T-helper 2 cell (primary cell): ENCODE results near the gene HSPA12A.

Source experiments
- DNase-seq, 5 experiments: peaks; one replicate each; pipeline versions ENCODE4 v3.0.0 to v3.0.0-alpha.2; 2012 to 2022

Gene HSPA12A

DNA sequence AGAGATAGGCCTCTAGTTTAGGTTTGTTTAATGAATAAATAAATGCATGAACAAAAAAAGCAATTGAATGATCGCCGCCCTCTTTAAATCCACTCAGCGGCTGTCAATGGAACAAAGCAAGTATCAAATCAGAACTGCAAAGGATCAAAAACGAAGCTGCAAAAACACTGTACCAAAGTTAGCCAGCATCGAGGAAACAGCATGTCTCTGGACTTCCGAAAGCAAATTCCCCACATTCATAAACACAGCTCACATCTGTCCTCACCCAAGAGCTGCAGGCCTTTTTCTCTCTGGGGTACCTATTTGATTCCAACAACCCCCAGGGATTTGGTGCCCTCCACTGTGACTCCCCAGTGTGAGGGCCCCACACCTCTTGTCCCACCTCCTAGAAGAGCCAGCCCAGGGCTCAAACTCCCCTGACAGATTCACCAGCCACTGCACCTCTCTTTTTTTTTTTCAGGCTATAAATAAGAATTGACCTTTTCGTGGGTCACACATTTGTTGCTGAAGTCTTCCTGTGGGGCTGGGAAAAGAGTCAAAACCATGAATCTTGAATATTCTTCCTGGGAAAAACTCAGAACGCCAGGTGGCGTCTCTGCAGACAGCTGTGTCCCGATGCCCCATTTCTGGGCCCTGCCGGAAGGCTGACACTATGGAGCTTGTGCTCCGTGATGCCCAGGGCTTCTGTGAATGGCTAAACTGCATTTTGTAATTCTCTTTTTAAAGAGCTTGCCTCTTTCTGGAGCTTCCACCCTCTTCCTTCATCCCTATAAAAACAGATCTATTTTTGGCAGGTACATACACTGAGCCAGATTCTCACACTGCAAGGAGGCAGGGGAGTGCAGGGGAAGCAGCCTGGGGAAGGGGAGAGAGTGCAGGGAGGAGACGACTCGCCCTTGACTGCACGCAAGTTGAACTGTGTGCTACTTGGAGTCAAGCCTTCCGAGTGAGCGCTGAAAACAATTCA is 51.7 kb downstream of the HSPA12A start:
- no peak for DNase-seq

DNA sequence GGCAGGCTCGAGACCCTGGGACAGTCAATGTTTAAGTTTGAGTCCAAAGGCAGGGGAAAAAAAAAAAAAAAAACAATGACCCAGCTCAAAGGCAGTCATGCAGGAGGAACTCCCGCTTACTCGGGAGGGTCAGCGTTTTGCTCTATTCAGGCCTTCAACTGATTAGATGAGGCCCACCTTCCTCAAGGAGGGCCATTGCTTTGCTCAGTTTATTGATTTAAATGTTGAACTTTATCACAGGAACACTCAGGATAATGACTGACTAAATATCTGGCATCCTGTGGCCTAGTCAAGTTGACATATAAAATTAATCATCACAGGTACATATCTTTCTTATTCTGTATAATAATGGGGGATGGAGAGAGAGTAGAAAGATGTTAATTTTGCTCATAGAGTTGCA is 52.6 kb downstream of the HSPA12A start:
- no peak for DNase-seq

DNA sequence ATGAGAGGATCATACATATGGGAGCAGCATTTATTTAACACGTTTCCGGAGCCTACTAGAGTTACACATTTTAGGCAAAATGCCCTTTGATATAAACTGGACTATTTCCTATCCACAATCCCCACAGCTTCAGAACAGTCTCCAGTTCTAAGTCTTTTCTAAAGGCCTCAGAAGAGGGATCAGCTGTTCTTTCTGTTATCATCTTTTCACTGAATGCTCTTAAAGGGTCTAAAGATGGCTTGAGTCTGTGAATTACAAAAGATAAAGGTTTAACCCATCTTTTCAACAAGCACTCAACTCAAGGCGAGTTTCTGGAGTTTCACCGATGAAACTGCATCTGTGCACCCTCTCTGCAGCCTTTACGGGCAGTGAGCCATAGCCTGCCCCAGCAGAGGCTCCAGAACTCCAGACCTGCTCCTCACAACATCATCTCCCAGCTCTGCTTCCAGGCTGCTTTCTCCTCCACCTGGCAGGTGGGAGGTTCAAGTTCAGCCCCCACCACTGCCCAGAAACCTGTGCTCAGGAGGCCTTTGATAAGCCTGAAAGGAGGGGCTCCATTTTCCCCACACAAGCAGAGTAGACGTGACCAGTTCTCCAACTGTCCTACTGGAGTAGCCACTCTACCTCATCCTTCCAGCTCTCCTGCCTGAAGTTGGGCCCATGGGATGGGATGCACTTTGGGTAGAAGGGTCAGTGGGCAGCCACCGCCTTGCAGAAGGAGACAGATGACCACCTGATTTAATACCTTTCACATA is 53.4 kb downstream of the HSPA12A start:
- DNase-seq = no peak

DNA sequence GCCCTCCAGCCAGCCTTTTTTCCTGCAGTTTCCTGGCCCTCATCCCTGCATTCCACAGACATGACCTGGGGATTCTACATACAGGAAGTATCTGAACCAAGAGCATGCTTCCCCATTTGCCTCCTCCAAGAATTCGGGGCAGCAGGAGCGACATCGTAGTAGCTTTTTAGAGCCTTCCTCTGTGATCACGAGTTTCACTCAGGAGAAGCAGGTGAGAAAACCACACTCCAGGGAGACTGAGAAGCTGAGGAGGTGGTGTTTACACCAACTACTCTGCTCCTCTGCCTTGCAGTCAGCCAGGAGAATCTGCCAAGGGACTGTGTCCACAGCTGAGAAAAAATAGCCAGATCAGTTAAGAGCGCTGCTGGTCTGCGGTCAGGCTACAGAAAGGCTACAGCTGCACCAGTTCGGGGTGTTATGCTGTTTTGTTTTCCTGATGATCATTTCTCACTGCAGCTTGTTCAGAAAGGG is 54.1 kb downstream of the HSPA12A start:
- no peak for DNase-seq

DNA sequence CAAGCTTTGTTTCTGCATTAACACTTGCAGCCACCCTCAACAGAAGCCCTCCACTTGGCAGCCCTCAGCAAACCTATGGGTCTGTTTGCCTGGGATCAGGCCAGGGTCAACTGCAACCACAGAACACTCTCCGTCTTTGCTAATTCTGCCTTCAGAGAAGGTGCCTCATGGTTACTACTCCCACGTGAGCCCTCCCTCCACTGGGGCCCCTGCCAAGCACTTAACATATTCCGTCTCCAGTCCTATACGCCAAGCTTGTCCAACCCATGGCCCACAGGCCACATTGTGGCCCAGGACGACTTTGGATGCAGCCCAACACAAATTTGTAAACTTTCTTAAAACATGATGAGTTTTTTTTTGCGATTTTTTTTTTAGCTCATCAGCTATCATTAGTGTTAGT is 54.7 kb downstream of the HSPA12A start:
- DNase-seq = no peak

DNA sequence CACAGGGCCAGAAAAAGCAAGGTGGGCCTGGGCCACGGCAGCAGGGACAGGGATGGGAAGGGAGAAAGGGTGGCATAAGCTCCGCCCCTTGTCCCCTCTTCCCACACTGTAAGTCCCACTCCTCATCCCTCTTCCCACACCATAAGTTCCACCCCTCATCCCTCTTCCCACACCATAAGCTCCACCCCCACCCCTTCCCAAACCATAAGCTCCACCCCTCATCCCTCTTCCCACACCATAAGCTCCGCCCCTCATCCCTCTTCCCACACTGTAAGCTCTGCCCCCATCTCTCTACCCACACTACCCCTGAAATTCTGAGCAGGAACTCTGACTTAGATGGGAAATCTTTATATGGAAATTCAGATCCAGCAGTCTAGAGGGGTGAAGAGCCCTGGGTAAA is 55.7 kb downstream of the HSPA12A start:
- DNase-seq = no peak

DNA sequence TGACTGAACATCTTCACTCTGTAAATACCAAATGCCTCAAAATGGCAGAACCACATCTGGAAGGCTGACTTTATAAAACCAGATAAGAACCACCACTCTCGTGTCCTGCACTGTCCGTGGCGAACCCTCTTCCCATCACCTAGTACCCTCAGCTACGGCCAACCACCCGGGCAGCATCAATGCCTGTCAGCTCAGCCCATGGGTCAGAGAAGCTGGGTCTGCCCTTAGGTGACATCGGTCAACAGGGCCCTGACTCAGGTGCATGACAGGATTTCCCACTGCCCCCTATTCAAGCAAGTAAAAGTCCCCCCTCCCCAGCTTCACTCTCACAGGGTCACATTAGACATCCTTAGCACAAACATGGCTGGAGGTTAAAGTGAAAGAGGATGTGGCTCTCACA is 56.6 kb downstream of the HSPA12A start:
- DNase-seq = no peak

DNA sequence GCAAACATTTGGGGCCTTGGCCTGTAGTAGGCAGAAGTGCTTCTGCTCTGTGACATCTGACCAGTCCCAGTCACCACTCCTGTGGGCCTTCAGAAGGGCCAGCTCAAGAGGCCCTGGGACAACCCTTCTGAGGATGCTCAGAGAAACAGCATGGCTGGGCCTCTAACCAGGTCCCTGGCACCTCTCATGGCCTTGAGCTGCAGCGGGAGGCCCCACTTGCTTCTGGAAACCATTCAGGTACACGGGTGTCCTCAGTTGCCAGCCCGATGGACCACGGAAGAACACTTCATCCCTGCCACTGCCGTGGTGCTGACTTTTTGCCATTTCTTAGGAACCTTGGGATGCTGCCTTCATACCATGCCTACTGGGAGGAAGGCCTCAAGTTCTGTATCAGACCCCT is 57.6 kb downstream of the HSPA12A start:
- no peak for DNase-seq

DNA sequence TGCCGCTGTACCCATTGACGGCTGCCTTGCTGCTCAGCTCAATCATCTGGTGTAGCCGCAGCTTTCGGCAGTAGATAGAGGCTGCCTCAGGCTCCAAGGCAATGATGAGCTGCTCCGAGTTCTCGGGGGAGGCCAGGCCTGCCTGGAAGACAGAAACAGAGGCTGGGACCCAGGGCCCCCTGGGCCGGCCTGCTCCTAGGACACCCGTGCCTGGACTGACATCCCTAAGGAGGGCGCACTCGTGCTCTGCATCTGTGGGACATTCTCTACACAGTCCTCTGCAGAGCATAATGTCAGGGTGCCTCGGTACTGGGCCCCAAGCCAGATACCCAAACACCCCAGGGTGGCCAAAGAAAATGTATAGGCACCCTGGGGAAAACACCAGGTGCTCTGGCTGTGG is 58.5 kb downstream of the HSPA12A start:
- no peak for DNase-seq

DNA sequence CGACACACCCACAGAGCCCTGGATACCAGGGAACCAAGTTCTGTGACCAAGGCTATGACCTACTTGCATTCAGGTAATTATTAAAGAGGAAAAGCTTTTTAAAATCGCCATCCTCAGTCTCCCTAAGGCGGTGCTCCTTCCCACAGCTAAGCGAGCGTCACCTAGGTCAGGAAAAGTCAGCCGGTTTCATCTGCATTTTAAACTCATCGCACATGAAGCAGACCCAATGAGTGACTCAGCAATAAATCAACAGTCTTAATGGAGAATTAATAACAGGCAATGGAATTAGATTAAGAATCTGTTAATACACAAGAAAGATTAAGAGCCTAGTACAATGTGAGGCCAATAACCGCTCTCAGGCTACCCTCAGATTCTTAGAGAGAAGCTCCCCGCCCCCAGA is 59.2 kb downstream of the HSPA12A start:
- no peak for DNase-seq

DNA sequence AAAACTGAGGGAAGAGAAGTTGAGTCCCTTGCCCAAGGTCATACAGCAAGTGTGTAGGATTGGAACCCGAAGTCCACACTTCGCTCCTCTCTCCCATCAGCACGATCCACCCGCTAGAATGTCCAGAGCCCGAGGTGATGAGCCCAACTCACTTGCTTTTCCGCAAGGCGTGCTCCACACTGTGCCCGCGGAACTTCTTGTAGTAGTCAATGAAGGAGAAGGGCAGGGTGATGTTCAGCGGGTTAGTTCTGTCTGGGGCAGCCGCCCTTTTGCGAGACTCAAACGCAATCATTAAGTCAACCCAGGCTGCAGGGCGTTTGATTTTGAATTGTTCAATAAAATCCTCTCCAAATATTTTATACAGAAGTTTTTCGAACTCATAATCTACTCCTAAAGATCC is 63.0 kb downstream of the HSPA12A start:
- no peak for DNase-seq

DNA sequence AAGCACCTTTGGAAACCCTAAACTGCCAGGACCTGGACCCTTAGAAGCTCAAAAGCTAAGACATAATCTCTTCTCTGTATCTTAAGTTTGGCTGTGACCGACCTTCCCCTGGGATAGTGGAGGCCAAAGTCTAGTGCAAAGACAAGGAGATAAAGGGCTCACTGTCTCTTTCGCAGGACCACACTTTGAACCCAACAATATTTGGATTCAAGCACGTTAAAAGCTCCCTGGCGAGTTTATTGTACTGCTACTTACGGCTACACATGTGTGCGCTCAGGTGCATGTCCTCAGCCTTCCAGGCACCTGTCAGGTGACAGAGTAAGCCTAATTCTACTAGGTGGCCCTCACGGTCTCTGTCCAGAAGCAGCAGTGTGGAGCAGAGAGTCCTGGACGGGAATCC is 65.7 kb downstream of the HSPA12A start:
- DNase-seq = no peak

DNA sequence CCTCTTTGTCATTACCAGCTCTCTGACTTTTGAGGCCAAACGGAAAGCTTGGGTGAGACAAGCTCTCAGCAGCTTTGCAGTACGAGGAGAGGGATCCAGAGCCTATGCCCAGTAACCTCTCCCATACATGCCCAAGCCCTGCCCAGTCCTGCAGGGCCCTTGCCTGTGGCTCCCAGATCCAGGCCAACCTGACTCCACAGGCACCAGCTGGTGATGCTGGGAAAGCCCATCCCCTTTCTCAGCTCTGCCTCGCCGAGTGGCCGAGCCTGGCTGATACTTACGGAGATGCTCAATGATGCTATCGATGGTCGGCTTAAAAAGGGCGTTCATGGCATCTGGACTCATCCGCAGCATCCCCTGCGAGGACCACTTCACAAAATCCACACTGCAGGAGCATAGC is 66.2 kb downstream of the HSPA12A start:
- DNase-seq = no peak

DNA sequence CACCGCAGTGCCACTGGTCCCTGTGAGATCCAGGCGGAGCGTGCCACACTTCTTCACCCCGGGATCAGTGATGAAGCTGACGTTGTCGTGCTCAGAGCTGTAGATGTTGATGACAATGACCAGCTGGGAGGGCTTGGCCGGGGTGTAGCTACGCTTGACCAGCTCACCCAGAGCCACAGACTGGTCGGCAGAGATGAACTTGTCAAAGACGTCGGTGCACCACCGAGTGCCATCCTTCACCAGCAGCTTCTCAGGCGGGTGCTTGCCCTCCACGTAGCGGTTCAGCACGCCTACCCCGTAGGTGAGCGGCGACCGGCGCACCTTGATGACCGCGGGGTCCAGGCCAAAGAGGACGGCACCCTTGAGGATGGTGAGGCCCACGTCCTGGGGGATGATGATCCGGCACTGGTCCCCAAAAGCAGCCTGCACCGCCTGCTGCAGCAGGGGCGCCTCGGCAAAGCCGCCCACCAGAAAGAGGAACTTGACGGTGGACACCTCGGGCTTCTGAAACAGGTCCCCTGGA is 67.4 kb downstream of the HSPA12A start:
- DNase-seq = no peak

DNA sequence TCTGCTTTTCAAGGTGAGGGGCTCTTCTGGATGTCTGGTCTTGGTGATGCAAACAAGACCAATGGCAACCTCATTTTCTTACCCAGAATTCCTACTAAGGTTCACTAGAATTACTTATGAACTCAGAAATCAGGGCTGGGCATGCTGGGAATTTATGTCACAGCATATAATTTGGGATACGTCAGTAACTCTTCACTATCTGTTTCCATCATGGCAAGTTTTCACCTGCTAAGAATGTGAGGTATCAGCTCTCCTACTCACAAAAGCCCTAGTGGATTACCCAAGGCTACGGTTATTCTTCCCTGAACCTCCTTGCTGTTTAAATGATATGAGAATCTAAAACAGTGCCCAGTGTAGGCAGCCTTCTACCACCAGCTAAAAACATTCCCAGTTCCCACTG is 68.5 kb downstream of the HSPA12A start:
- no peak for DNase-seq

DNA sequence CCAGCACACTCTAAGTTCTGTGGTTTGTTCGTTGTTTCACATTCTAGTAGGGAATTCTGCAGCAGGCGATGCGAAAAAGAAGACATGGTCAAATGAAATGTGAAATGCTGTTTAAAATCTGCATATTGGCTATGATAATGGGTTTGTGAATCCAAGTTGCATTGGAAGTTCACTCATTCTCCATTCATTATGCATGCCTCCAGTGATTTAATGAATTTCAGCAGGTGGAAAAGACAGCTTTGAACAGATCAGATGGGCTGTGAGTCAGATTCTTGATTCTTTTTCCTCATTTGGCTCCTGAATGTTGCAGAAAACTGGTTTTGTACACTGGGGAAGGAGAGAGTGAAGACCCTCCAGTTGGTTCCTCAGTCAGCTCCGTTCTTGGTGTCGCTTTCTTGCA is 69.5 kb downstream of the HSPA12A start:
- no peak for DNase-seq

DNA sequence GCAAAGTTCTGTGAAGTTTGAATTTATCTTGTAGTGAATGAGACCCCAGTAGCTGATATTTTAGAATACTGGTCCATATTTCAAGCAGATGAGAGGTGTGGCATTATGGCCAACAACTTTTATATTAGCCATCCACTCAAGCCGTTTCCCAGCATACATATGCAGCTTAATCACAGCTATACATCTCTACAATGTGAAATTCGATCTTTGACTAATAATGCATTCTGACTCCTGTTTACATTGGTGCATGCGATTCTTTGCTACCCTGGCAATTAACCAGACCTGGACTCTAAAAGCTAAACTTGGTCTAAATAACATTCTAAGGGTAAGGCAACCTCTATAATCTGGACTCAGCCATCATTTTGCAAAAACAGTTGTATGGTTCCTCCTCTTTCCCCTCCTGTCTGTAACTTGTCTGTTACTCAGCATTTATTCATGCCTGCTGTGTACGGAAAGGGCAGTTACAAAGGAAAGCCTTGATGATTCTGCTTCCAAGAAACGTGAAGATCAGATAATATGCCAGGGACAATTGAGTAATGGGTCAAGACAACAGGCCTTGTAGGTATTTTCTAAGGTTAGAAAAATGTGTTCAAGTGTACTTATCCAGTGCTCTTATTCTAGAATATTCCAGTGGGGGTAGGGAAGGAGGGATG is 71.0 kb downstream of the HSPA12A start:
- no peak for DNase-seq

DNA sequence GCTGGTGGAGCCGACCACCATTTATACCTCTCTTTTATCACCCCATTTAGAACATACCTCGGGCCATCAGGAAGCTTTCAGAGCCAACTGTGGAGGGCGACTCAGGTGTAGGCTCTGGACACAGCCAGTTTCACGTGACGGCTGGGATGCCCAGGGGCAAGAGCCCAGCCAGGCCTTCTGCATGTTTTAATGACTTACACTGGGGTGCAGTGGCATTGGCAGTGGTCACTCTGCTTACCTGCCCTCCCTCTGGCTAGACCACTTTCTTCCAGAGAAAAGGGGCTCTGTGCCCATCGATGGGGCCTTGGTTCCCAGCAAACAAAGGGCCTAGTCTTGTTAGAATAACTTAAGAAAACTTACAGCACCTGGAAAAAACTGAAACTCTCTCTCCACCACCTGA is 71.7 kb downstream of the HSPA12A start:
- no peak for DNase-seq

DNA sequence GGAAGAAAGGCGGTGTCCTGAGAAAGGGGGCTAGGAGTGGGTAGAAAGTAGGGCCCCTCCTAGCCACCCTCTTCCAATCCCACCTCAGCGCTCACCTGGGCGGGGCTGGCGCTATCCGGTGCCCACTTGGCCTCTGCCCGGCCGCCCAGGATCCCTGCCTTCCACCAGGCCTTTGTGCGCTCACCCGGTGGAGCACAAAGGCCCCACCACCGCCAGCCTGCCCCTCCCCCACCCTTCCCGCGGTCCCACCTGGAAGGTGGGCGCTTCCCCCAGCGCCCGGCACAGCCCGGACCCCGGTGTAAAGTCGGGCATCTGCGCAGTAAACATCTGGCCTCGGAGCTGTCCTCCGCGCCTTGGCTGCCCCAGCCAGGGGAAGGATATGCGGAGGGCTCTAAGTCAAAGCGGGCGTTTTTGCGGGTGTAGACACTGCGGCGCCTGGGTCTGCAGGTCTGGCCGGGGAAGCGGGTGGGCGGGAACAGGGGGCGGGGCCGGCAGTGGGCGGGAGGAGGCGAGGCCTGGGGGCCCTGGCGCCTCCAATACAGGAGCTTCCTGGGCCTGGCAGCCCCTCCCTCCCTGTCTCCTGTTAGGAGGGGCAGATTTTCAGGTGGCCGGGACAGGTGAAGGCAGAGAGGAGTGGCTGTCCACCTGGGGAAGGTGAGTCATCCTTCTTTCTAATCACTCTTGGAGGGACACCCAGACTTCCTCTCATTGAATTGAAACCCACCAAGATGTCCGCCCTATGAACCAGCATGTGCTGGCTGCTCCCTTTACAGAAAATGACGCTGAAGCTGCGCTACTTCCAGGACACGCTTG is 72.3 kb downstream of the HSPA12A start:
- no peak for DNase-seq

DNA sequence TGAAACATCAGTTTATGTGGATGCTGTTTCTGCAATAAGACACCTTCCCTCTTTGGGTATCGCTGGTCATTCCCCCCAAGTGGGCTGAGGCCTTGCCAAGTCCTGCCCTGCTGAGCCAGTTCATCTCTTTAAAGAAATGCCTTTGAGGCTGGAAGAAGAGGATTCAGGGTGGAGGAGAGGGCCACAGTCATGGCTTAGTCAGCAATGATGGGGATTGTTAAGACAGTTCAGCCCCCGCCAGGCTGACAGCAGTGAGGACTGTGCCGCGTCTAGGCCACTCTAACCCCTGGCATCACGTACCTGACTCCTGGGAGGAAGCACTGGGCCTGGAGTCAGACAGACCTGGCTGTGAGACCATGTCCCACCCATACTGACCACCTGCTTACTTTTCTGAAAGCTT is 73.3 kb downstream of the HSPA12A start:
- DNase-seq = no peak

DNA sequence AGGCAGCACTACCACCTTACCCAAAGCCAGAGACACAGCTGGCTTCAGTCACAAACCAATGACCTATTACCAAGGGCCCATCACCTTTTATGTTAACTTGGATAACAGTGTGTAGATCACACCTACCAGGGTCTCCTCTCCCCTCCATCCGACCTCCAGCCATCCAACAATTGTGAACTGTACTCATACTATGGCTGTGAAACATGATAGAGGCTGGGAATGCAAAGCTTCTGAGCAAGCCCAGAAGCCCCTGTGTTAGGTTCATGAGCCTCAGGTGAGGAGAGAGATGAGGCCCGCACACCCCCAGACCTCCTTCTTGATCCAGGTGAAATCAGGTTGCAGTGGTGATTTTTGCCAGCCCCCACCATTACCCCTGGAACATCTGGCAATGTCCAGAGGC is 73.9 kb downstream of the HSPA12A start:
- DNase-seq = no peak

DNA sequence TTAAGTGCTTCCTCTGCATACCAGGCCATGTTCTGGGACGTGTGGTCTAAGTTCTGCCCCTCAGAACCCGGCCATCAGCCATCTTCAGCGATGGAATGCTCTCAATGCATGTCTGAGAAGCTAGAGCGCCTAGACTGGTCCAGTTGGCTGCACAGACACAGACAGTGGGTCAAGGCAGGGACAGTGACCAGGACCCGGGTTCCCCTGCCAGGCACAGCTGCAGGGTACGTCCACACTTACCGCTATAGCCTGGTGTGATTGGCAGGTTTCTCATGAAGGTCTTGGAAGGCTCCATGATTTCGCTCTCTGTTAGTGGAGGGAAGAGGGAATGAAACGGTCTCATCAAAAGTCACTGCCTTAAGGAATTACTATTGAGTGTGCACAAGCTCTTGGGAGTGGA is 74.3 kb downstream of the HSPA12A start:
- DNase-seq = no peak
